HCT116 (cell line): Measurements from ENCODE around the gene PRR15L. TPM values are rescaled to one million over a fixed set of nuclear protein-coding genes. Genes with fewer than 3 reads are reported as not detected.

Experiments used
- ATAC-seq: fragments of 200-7000 bp; cut with Tn5 transposase; 2 replicates; pipeline ENCODE4 v1.9.1; 2020; ENCODE audit warnings: mild to moderate bottlenecking, moderate library complexity
- BruUV-seq: library from RNA; stranded (reverse); fragments of 400-500 nt; replicated peaks from 2 replicates; lab custom pipeline; 2021; lab: Mats Ljungman, UMichigan
- CTCF ChIA-PET: fragments of 300-600 bp; sonication (Branson Sonifier 250); formaldehyde crosslinking; loops from one replicate; lab custom pipeline; 2021; ENCODE audit warnings: antibody characterized with exemption; lab: Charles Lee
- POLR2A ChIA-PET: fragments of 300-600, 350-600 bp; sonication (Branson Sonifier 250); formaldehyde crosslinking; loops from one replicate; lab custom pipeline; 2021; ENCODE audit warnings: antibody characterized with exemption; lab: Charles Lee
- RAD21 ChIA-PET, 2 experiments: fragments of 300-600 bp; sonication (Branson Sonifier 250); formaldehyde crosslinking; loops; one replicate each; lab custom pipeline; 2023; ENCODE audit warnings: low total read pairs in 2 of 2; ENCODE audit not compliant: uncharacterized antibody in 2 of 2, unreplicated experiment in 2 of 2, low non-redundant PET in 1 of 2; lab: Charles Lee
- DNase-seq: peaks from one replicate; pipeline ENCODE4 v3.0.0-alpha.2; 2010; ENCODE audit warnings: low read depth, low spot score
- H2AFZ ChIP-seq: fragments of 200-600 bp; shearing (Covaris generic), sonication (generic); 2 replicates; pipeline ENCODE4 v1.6.1; 2017; ENCODE audit warnings: low read depth, mixed run types, mixed read lengths, antibody characterized with exemption, low read length; ENCODE audit not compliant: poor library complexity, severe bottlenecking
- H3K27ac ChIP-seq: 2 replicates; pipeline ENCODE4 v1.5.1; 2012; ENCODE audit warnings: low read depth, low read length
- H3K27me3 ChIP-seq: fragments of 200-600 bp; sonication (generic); 2 replicates; pipeline ENCODE4 v1.6.1; 2016; ENCODE audit warnings: mixed run types, low read length, mixed read lengths; ENCODE audit not compliant: insufficient read depth
- H3K36me3 ChIP-seq, 2 experiments: fragments of 200-500 bp in 1 of 2; fragments of 200-600 bp in 1 of 2; sonication (Bioruptor generic) in 1 of 2; sonication (generic) in 1 of 2; 2 replicates each; pipeline versions ENCODE4 v1.5.1 to v1.6.1; 2014 to 2016; ENCODE audit warnings: low read length in 2 of 2, inconsistent platforms in 1 of 2, mixed read lengths in 1 of 2, mixed run types in 1 of 2; ENCODE audit not compliant: insufficient read depth in 2 of 2, control insufficient read depth in 1 of 2
- H3K4me1 ChIP-seq, 2 experiments: fragments of 200-600 bp in 1 of 2; sonication (generic) in 1 of 2; 2 replicates each; pipeline versions ENCODE4 v1.5.1 to v1.6.1; 2012 to 2017; ENCODE audit warnings: low read length in 2 of 2, inconsistent platforms in 1 of 2, mild to moderate bottlenecking in 1 of 2, mixed read lengths in 1 of 2, mixed run types in 1 of 2, moderate library complexity in 1 of 2; ENCODE audit not compliant: insufficient read depth in 2 of 2, control insufficient read depth in 1 of 2
- H3K4me2 ChIP-seq: fragments of 200-600 bp; sonication (generic); 2 replicates; pipeline ENCODE4 v1.6.1; 2017; ENCODE audit warnings: mixed run types, low read length, mixed read lengths
- H3K4me3 ChIP-seq, 2 experiments: fragments of 200-600 bp in 1 of 2; sonication (generic) in 1 of 2; replicated peaks in 1 of 2; 2 replicates each; pipeline ENCODE4 v1.5.1; 2011 to 2016; ENCODE audit warnings: low read length in 2 of 2, control low read depth in 1 of 2, low read depth in 1 of 2, mild to moderate bottlenecking in 1 of 2, mixed read lengths in 1 of 2, mixed run types in 1 of 2
- H3K79me2 ChIP-seq: fragments of 200-600 bp; sonication (generic); 2 replicates; pipeline ENCODE4 v1.6.1; 2017; ENCODE audit warnings: mild to moderate bottlenecking, mixed run types, low read length, moderate library complexity, mixed read lengths; ENCODE audit not compliant: insufficient read depth
- H3K9ac ChIP-seq: fragments of 200-600 bp; sonication (generic); 2 replicates; pipeline ENCODE4 v1.6.1; 2016; ENCODE audit warnings: low read length, mixed read lengths
- H3K9me2 ChIP-seq: fragments of 200-600 bp; sonication (generic), shearing (Covaris generic); 2 replicates; pipeline ENCODE4 v1.6.1; 2017; ENCODE audit warnings: mixed run types, mild to moderate bottlenecking, moderate library complexity; ENCODE audit not compliant: insufficient read depth
- H3K9me3 ChIP-seq, 2 experiments: fragments of 200-500 bp in 1 of 2; fragments of 200-600 bp in 1 of 2; sonication (Bioruptor generic) in 1 of 2; sonication (generic) in 1 of 2; 2 replicates each; pipeline ENCODE4 v1.6.1; 2014 to 2017; ENCODE audit warnings: low read length in 2 of 2, mixed read lengths in 2 of 2, inconsistent platforms in 1 of 2, low read depth in 1 of 2, mild to moderate bottlenecking in 1 of 2, mixed run types in 1 of 2, moderate library complexity in 1 of 2; ENCODE audit not compliant: control insufficient read depth in 1 of 2, insufficient read depth in 1 of 2
- H4K20me1 ChIP-seq: fragments of 200-600 bp; sonication (generic), shearing (Covaris generic); 2 replicates; pipeline ENCODE4 v1.6.1; 2017; ENCODE audit warnings: mixed run types, mild to moderate bottlenecking, moderate library complexity; ENCODE audit not compliant: insufficient read depth
- CEBPB ChIP-seq: IDR thresholded peaks from 2 replicates; pipeline ENCODE4 v1.6.1; 2012; ENCODE audit warnings: low read depth
- EGR1 ChIP-seq: IDR thresholded peaks from 2 replicates; pipeline ENCODE4 v1.6.1; 2012; ENCODE audit warnings: low read depth
- ELF1 ChIP-seq: IDR thresholded peaks from 2 replicates; pipeline ENCODE4 v1.6.1; 2012; ENCODE audit warnings: low read depth, borderline replicate concordance
- EZH2 ChIP-seq: fragments of 200-600 bp; sonication (generic); IDR thresholded peaks from 2 replicates; pipeline ENCODE4 v1.6.1; 2017; ENCODE audit warnings: antibody characterized with exemption, mixed run types
- EZH2phosphoT487 ChIP-seq: fragments of 200-600 bp; IDR thresholded peaks from 2 replicates; pipeline ENCODE4 v1.6.1; 2018; ENCODE audit warnings: antibody characterized with exemption, borderline replicate concordance
- FOSL1 ChIP-seq: IDR thresholded peaks from 2 replicates; pipeline ENCODE4 v1.6.1; 2012; ENCODE audit warnings: low read depth
- JUND ChIP-seq: IDR thresholded peaks from 2 replicates; pipeline ENCODE4 v1.6.1; 2012
- POLR2A ChIP-seq: IDR thresholded peaks from 2 replicates; pipeline ENCODE4 v1.7.0; 2011; ENCODE audit warnings: borderline replicate concordance; ENCODE audit not compliant: insufficient read depth, insufficient read length; ENCODE audit errors: extremely low read depth
- POLR2AphosphoS5 ChIP-seq: IDR thresholded peaks from 2 replicates; pipeline ENCODE4 v1.6.1; 2011; ENCODE audit warnings: mild to moderate bottlenecking, low read depth, low read length, moderate library complexity
- REST ChIP-seq: IDR thresholded peaks from 2 replicates; pipeline ENCODE4 v1.6.1; 2012; ENCODE audit warnings: low read depth
- SIN3A ChIP-seq: IDR thresholded peaks from 2 replicates; pipeline ENCODE4 v1.6.1; 2012; ENCODE audit warnings: low read depth
- SP1 ChIP-seq: IDR thresholded peaks from 2 replicates; pipeline ENCODE4 v1.6.1; 2012; ENCODE audit warnings: low read depth
- TCF7L2 ChIP-seq: IDR thresholded peaks from 2 replicates; pipeline ENCODE4 v1.7.0; 2011; ENCODE audit warnings: borderline replicate concordance, inconsistent platforms; ENCODE audit not compliant: insufficient read depth, insufficient read length; ENCODE audit errors: extremely low read depth
- YY1 ChIP-seq: IDR thresholded peaks from 2 replicates; pipeline ENCODE4 v1.6.1; 2011; ENCODE audit warnings: low read length, low read depth, moderate library complexity, mild to moderate bottlenecking; ENCODE audit not compliant: insufficient replicate concordance; ENCODE audit errors: extremely low read depth
- ZFX ChIP-seq: fragments of 450-650 bp; IDR thresholded peaks from 2 replicates; pipeline ENCODE4 v1.6.1; 2017
- ZNF274 ChIP-seq: fragments of 200-500 bp; sonication (Bioruptor generic); IDR thresholded peaks from 2 replicates; pipeline ENCODE4 v1.6.1; 2014; ENCODE audit warnings: mild to moderate bottlenecking, low read depth, low read length, inconsistent platforms
- intact Hi-C: fragments of 100-400 bp; cut with micrococcal nuclease; formaldehyde crosslinking; loops from 2 replicates; pipeline ENCODE4 v1.10.0; 2022
- total RNA-seq: library from RNA; stranded (reverse); gene quantifications from one replicate; pipeline ENCODE4 v1.2.1, GENCODE V29; 2021; ENCODE audit not compliant: unreplicated experiment
- TF ChIP-seq, protein P1 (sequence below): IDR thresholded peaks from 2 replicates; pipeline ENCODE4 v1.6.1; 2012
- TF ChIP-seq, protein P2 (sequence below): IDR thresholded peaks from 2 replicates; pipeline ENCODE4 v1.6.1; 2011; ENCODE audit warnings: mild to moderate bottlenecking, low read length, moderate library complexity; ENCODE audit not compliant: insufficient replicate concordance; ENCODE audit errors: extremely low read depth
- TF ChIP-seq, protein P3 (sequence below), 3 experiments: fragments of 200-600 bp in 1 of 3; sonication (generic) in 1 of 3; IDR thresholded peaks in 2 of 3; conservative IDR thresholded peaks in 1 of 3; 2 replicates each; pipeline ENCODE4 v1.5.1; 2012 to 2017; ENCODE audit warnings: low read depth in 2 of 3, low read length in 2 of 3, antibody characterized with exemption in 1 of 3, borderline replicate concordance in 1 of 3, control low read depth in 1 of 3, mild to moderate bottlenecking in 1 of 3, mixed read lengths in 1 of 3, mixed run types in 1 of 3, moderate library complexity in 1 of 3; ENCODE audit not compliant: insufficient read depth in 1 of 3

The PRR15L gene
- total RNA-seq, 1 experiment from 2014 or later: 0.34 TPM

DNA sequence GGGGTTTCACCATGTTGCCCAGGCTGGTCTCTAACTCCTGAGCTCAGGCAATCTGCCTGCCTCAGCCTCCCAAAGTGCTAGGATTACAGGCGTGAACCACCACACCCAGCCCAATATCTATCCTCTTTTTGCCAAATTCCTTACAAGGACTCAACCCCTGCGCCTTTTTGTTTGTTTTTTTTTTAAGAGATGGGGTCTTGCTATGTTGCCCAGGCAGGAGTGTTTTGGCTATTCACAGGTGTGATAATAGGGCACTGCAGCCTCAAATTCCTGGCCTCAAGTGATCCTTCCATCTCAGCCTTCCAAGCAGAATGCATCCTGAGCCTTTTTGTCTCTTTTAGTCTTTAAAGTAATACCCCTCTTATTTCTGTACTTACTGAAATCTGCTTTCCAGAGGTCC, 44.6 kb downstream of the PRR15L start:
- no peaks in the 10 kb centered on the region for H3K79me2 ChIP-seq
- H3K36me3 ChIP-seq: no peaks in the 10 kb centered on the region
- TF ChIP-seq EGR1 (no peak), SIN3A (no peak), ZFX (no peak), REST (no peak), ELF1 (no peak), POLR2A (no peak), TCF7L2 (no peak), CEBPB (no peak), YY1 (no peak), POLR2AphosphoS5 (no peak), JUND (no peak), SP1 (no peak), ZNF274 (no peak), EZH2phosphoT487 (no peak), EZH2 (no peak), FOSL1 (no peak)
- TF ChIP-seq, protein P1, sequence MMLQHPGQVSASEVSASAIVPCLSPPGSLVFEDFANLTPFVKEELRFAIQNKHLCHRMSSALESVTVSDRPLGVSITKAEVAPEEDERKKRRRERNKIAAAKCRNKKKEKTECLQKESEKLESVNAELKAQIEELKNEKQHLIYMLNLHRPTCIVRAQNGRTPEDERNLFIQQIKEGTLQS: no peak
- TF ChIP-seq, protein P2, sequence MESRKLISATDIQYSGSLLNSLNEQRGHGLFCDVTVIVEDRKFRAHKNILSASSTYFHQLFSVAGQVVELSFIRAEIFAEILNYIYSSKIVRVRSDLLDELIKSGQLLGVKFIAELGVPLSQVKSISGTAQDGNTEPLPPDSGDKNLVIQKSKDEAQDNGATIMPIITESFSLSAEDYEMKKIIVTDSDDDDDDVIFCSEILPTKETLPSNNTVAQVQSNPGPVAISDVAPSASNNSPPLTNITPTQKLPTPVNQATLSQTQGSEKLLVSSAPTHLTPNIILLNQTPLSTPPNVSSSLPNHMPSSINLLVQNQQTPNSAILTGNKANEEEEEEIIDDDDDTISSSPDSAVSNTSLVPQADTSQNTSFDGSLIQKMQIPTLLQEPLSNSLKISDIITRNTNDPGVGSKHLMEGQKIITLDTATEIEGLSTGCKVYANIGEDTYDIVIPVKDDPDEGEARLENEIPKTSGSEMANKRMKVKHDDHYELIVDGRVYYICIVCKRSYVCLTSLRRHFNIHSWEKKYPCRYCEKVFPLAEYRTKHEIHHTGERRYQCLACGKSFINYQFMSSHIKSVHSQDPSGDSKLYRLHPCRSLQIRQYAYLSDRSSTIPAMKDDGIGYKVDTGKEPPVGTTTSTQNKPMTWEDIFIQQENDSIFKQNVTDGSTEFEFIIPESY: no peak
- TF ChIP-seq, protein P3, sequence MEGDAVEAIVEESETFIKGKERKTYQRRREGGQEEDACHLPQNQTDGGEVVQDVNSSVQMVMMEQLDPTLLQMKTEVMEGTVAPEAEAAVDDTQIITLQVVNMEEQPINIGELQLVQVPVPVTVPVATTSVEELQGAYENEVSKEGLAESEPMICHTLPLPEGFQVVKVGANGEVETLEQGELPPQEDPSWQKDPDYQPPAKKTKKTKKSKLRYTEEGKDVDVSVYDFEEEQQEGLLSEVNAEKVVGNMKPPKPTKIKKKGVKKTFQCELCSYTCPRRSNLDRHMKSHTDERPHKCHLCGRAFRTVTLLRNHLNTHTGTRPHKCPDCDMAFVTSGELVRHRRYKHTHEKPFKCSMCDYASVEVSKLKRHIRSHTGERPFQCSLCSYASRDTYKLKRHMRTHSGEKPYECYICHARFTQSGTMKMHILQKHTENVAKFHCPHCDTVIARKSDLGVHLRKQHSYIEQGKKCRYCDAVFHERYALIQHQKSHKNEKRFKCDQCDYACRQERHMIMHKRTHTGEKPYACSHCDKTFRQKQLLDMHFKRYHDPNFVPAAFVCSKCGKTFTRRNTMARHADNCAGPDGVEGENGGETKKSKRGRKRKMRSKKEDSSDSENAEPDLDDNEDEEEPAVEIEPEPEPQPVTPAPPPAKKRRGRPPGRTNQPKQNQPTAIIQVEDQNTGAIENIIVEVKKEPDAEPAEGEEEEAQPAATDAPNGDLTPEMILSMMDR (IDR thresholded peaks at IDR 0.05 in 2 of 3, conservative IDR thresholded peaks at IDR 0.05 in 1 of 3; ENCODE audit: borderline replicate concordance in 1 of 3, insufficient read depth in 1 of 3, low read depth in 2 of 3, low read length in 2 of 3): no peak
- BruUV-seq: no TSS peak
- no peak for ATAC-seq
- H3K4me2 ChIP-seq: no peak overlapping the region
- no peaks in the 10 kb centered on the region for H4K20me1 ChIP-seq
- no peaks in the 10 kb centered on the region for H3K4me1 ChIP-seq
- H3K9me3 ChIP-seq: no peaks in the 10 kb centered on the region
- no peak overlapping the region for H2AFZ ChIP-seq
- ChIA-PET CTCF (no interaction called here), POLR2A (interaction anchor here (2.0 kb wide), 1 partner anchor 17 kb away, joined by 7 read pairs; the partner anchor contains the start of gene SP2), RAD21 (no interaction called here)
- intact Hi-C loops: no loop called here
- no peak overlapping the region for H3K9ac ChIP-seq
- no peak overlapping the region for H3K27ac ChIP-seq
- H3K27me3 ChIP-seq: no peaks in the 10 kb centered on the region
- H3K4me3 ChIP-seq: no peak overlapping the region
- H3K9me2 ChIP-seq: no peaks in the 10 kb centered on the region
- no peak for DNase-seq
